IPS-11a (cell line): ENCODE measurements around the gene SYNE1.

Source experiments
- H3K4me3 ChIP-seq: one replicate; pipeline ENCODE4 v1.5.1; 2013; ENCODE audit warnings: low read depth, low read length, control low read depth

SYNE1 gene

DNA sequence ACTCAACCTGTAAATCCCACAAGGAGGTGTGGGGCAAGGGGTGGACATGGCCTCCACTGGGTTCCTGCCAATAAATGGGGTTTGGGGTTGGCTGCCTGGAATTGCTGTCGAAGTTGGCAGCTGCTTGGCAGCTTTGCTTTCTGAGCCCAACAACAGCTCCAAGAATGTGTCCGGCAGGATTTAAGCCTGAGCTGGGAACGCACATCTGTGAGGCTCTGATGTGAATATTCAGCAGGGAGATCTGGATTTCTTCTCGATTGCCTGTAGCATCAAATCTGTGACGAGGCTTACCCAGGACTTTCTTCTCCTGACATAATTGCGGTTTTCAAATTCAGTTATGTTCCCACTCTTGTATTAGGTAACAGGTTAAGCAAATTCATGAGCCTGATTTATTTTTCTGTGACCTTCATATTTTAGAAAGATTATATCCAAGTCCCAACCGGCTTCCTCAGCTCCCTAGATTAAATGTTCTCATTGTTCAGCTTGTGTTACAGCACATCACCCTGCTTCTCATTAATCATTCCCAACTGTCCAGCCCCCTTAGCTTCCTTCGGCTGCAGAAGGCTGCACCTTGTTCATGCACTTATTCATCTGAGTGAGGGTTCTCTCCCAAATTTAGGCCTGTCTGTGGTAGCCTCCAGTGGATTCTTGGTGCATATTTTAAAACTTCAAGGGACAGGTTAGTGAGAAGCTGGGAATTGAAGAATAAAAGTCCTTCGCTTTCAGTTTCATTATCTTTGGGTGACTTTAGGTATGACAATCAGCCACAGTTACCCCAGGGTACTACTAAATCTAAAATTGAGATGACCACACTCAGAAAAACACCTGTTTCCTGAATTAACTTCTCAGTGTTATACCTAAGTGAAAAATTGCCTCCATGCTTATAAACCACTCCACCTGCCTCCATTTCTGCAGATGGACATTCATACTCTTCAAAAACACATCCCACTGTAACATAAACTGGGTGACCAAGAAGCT lies 519.7 kb downstream of the SYNE1 start:
- no peak overlapping the region for H3K4me3 ChIP-seq

DNA sequence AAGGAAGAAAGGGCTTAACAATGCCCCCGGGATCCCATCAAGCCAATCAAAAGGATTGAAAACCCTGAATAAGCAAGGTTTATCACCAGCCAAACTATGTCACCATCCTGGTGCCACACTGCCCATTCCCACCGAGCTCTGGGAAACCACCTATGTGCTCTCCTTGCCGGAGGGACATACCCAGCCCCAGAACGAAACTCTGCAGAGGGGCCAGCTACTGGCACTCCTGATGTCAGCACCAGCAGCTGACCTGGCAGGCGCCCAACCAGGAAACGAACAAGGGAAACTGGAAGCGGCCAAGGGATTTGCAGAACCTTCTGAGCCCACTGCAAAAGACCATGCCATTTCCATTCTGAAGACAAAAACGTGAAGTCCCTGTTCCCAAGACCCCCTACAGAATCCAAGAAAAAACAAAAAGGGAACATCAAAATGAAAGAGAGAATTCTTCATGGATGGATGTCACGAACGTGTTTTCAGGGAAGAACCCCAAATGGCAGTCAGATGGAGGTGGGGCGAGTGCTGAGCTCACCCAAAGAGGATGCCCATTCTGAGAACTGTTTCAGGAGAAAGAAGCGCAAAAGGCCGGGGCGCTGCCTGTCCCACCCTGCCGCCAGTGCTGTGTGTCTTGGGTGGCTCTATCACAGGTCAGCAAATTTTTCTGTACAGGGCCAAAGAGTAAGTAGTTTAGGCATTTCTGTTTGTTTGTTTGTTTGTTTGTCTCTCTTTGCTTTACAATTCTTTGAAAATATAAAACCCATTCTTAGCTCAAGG lies 524.5 kb downstream of the SYNE1 start:
- no peak overlapping the region for H3K4me3 ChIP-seq

DNA sequence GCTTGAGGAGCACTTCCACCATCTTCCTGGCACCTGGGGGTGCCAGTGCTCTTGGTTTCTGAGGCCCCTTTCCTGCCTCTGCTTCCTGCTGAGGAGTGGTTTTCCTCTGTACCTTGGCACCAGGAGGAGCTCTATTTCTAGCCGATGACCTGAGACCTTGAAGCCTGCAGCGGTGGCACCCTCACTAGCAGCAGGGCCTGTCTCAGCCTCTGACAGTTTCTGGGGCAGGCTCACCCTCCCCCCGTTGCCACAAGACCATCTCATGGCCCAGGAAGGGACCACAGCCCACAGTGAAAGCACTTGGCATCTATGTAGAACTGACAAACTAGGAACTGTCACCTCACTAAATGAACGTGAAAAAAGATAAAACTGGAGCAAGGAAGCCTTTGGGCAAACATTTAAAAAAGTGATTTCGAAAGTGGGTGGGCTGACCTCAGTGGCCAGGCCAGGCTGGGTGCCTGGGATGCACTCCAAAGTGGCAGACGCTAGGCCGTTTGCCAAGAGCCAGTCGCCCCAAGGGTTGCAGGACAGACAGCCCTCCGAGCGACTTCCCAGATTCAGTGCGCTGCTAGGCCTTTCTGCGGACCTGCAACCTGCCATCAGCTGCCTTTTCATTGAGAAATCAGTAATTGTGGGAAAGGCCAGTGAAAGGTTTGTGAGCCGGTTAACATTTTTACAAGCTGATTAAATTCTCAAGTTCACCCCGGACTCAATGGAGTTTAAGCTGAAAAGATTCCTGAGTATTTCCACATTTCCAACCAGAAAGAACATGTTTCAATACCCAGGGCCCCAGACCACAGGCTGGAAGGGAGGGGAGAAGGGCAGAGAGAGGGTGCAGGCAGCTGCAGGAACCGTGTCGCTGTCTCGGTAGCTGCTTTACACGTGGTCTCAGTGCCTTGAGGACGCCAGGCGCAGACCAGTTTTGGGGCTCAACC lies 526.0 kb downstream of the SYNE1 start:
- no peak overlapping the region for H3K4me3 ChIP-seq

DNA sequence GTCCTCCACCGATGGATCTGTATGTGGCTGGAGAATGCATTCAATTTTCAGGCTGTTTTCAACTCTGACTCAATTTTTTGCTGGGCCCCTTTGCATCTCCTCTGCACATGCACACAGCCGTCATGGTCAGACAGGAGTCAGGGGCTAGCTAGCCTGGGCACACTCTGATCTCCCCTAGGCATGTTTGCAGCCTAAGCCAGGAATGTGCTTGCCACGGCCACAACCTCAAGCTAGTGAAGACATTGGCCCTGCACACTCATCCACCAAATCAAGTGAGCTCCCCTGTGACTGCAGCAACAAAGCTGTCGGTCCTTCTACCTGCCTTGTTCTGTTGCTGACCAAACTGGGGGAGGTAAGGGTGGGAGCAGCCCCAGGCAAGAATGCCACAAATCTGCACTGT lies 529.2 kb downstream of the SYNE1 start:
- no peak overlapping the region for H3K4me3 ChIP-seq

DNA sequence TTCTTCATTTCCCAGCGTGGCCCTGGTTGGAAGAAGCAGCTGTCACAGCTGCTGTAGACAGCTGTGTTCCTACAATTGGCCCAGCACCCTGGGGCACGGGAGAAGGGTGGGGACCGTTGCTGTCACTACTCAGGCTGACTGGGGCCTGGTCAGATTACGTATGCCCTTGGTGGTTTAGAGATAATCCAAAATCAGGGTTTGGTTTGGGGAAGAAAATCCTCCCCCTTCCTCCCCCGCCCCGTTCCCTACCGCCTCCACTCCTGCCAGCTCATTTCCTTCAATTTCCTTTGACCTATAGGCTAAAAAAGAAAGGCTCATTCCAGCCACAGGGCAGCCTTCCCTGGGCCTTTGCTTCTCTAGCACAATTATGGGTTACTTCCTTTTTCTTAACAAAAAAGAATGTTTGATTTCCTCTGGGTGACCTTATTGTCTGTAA lies 537.0 kb downstream of the SYNE1 start:
- H3K4me3 ChIP-seq, result no peak overlapping the region

DNA sequence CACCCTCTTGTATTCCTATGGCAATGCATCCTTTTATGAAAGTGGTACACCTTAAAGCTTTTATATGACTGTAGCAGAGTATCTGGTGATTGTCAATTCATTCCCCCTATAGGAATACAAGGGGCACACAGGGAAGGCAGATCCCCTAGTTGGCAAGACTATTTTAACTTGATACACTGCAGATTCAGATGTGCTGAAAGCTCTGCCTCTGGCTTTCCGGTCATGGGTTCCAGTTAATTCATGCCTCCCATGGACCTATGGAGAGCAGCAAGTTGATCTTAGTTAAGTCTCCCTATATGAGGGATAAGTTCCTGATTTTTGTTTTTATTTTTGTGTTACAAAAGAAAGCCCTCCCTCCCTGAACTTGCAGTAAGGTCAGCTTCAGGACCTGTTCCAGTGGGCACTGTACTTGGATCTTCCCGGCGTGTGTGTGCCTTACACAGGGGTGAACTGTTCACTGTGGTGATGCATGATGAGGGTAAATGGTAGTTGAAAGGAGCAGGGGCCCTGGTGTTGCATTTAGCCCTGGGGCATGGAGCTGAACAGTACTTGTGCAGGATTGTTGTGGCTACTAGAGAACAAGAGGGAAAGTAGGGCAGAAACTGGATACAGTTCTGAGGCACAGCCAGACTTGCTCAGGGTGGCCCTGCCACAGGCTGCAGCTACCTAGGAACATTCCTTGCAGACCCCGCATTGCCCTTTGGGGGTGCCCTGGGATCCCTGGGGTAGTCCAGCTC lies 537.5 kb downstream of the SYNE1 start:
- H3K4me3 ChIP-seq, result no peak overlapping the region

DNA sequence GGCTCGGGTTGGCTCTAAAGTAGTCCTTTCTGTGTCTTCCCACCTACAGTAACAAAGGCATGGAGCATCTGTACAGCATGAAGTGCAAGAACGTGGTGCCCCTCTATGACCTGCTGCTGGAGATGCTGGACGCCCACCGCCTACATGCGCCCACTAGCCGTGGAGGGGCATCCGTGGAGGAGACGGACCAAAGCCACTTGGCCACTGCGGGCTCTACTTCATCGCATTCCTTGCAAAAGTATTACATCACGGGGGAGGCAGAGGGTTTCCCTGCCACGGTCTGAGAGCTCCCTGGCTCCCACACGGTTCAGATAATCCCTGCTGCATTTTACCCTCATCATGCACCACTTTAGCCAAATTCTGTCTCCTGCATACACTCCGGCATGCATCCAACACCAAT lies 538.5 kb downstream of the SYNE1 start:
- no peak overlapping the region for H3K4me3 ChIP-seq

DNA sequence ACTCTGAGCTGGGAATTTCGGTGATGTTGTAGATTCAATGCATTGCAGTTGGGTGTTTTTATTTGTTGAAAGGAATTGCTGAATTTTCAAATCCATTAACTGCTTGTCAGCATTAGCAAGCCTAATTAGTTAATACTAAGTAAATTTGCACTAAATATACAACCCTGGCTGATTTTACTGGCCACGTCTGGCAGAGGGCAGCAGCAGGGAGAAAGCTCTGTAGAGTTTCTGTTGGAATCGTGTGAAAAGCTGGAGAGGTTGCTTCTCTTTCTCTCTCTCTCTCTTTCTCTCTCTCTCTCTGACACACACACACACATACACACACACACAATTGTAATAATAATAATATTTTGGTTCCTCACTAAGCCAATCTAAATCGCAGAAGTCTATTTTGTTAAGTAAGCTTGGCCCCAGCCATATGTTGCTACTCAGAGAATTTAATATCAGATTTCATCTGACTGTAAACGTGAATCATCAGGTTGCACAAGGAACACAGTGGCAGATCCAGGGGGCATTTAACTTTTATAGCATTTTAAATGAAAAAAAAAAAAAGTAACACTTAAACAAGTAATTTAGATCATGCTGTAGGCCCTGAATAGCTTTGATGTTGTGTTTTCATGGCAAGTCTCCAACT lies 540.2 kb downstream of the SYNE1 start:
- no peak overlapping the region for H3K4me3 ChIP-seq

DNA sequence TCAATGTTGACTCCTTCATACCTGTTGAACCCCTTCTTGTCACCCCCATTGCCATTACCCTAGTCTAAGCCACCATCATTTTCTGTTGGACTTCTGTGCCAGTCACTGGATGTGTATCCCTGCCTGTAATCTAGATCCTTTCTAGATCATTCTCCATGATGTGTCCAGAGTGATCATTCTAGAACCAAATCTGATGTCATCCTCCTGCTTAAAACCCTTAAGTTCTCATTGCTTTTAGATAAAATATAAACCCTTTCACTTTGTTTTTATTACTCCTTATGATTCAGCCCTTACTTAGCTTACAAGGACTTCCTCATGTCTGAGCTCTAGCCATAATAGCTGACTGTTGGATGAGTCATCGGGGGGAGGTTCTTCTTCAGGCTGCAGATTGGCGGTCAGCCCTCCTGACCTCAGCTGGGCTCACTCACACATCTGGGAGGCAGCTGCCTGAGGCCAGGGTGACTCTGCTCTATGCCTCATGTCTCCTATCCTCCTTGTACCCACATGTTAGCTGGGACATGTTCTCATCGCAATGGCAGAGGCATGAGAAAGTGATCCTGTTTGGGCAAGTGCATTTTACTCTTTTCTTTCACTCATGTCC lies 542.1 kb downstream of the SYNE1 start:
- no peak overlapping the region for H3K4me3 ChIP-seq

DNA sequence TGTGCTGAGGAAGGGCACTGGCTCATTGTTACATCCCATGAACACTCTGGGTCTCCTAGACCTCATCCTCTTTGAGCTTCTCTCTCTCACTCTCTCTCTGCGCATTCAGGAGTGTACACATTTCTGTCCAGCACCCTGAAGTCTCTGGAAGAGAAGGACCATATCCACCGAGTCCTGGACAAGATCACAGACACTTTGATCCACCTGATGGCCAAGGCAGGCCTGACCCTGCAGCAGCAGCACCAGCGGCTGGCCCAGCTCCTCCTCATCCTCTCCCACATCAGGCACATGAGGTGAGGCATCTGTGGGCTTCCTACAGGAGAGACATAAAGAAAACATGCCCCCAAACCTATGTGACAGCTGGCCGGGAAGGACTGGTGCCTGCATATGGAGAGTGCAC lies 542.9 kb downstream of the SYNE1 start:
- H3K4me3 ChIP-seq, result no peak overlapping the region

DNA sequence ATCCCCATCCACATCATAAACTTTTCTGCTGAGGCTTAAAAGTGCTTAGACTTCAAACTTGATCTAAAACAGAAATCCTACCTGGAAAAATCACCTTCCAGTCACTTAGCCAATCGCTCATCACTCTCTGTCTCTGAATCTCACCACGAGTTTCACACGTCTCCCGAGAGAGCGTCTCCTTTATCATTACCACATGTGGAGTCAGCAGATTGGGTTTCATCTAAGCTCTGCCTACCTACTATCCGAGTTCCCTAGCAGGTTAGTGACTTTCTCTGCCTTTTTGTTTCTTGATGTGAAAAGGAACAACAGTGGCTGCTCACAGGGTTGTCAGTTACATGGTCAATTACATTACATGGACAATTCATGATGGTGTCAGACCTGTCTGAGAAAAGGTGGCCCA lies 543.5 kb downstream of the SYNE1 start:
- H3K4me3 ChIP-seq, result no peak overlapping the region

DNA sequence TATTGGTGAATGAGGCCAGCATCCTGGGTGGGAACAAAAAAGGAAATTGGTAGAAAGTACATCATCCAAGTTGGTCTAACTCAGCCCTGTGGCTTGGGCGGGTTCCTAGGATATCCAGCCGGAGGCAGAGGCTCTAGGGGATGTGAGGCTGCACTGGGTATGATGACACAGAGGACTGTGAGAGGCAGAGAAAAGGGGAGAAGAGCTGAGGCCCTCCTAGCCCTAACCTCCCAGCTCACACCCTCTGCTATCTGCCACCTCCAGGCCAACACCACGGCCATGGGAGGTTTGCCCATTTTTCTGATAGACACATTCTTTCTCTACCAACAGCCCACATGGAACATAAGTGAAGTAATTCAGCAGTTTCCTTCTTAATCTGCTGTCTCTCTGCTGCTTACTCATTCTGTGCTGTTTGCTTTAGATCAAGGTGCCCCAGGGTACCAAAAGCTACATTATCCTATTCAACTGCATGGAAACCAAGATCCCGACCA lies 545.3 kb downstream of the SYNE1 start:
- no peak overlapping the region for H3K4me3 ChIP-seq

DNA sequence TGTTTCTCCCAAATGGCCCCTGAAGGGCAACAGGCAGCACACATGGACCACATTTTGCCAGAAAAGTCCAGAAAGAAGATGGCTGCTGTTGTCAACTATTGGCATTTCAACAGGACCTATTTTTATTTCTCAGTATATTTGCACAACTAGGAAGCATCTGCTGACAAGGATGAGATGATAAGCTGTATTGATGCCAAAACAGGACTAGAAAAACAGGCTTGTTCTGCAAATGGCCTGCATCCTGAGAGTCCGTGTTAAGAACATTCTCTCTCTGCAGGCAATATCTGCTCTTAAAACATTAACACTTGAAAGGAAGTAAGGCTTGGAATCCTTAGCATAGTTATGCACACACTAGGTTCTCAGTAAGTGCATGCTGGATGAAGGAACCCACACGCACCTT lies 546.0 kb downstream of the SYNE1 start:
- no peak overlapping the region for H3K4me3 ChIP-seq

DNA sequence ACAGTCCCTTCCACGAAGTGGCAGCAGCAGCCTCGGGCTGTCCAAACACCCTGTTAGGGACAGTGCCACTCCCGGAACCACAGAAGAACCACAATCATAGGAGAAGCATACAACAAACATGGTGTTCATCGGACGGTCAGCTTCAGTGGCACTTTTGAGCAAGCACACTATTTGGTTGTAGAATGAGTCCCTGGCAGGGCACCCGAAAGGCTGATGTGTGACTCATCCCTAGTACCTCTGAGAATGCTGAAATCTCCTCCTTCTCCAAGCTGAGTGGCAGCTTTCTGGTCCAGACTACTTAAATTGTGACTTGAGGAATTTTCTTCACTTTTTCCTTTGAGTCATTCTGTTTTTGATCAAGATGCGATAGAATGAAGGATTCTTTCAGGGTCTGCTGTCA lies 547.2 kb downstream of the SYNE1 start:
- H3K4me3 ChIP-seq, result no peak overlapping the region

DNA sequence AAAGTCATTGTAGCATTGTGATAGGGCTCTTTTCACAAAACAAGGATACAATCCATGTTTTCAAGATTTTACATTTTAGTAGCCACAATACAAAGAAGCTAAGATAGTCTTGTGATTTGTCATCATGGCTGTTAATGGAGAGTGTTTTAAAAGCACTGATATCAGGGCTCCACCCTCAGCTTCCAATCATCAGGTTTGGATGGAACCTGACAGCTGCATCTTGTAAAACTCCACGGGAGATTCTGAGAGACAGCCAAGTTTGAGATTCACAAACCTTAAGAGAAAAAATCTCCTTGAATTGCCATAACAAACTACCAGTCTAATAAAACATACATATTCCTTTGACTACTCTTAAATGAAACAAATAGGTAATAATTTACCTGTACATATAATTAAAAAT lies 549.5 kb downstream of the SYNE1 start:
- H3K4me3 ChIP-seq, result no peak overlapping the region

DNA sequence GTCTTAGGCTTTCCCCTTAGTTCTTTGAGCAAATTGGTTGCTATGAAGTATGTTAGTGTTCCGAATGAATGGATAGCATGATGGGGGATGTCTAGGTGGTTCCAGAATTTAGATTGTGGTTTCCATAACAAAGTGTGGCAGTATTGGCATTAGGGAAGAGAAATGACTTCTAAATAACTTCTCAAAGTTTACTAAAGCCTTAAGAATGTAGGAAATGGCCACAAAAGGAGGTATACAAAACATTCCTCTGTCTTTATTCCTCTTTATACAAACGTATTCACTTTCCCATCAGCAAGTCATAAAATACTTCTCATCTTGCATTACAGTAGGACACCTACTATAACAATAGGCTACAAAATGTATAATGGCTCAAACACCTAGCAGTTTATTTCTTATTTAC lies 550.1 kb downstream of the SYNE1 start:
- no peak overlapping the region for H3K4me3 ChIP-seq

DNA sequence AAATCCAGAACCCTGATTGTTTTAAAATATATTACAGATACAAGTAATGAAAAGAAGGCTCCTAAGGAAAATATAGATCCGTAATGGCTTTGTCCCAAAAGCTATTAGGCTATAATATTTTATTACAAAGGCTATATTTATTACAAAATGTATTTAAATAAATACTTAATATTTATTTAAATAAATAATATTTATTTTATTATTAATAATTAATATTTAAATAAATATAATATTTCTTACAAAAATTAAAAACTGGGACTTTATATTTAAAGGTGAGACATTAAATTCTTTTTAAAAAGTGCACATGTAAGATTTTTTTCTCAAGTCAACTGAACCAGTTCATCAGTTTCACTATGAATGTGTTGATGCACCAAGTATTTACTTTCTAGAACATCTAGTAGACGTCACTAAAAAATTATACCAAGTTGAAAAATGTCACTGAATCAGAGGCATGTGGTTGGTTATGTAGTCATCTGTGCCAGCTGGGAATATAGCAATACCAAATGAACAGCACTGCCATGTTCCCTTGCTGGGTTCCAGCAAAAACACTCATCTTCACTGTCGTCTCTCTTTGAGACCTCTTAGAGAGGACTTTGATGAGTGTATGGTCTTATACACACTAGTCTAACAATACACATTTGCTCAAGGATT lies 550.8 kb downstream of the SYNE1 start:
- no peak overlapping the region for H3K4me3 ChIP-seq

DNA sequence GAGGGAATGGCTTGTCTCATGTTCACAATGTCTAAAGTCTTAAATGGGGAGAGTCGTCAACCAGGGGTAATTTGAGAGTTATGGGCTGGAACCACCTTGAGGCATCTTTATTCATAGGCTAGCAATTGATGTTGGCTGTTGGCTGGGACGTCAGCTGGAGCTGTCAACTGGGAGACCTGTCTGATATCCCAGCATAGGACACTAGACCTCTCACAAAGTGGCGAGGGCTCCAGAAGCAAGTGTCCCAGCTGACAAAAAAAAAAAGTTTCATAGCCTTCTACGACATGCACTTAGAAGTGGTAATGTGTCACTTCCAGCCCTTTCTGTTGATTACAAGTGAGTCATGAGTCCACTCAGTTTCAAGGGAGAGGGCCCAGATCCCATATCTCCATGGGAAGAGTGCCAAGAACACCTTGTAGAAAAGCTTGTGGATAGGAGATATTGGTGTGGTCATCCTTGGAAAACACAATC lies 551.7 kb downstream of the SYNE1 start:
- H3K4me3 ChIP-seq, result no peak overlapping the region

DNA sequence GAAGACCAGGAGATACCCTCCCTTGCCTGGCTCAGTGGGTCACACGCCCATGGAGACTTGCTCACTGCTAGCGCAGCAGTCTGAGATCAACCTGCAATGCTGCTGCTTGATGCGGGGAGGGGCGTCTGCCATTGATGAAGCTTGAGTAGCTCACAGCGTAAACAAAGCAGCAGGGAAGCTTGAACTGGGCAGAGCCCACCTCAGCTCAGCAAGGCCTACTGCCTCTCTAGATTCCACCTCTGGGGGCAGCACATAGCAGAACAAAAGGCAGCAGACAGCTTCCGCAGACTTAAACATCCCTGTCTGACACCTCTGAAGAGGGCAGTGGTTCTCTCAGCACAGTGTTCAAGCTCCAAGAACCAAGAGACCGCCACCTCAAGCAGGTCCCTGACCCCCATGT lies 558.4 kb downstream of the SYNE1 start:
- no peak overlapping the region for H3K4me3 ChIP-seq
